HL-60 (cell line): ENCODE data around the gene RPL19.

Experiments used
- CTCF ChIP-seq: IDR thresholded peaks from one replicate; pipeline ENCODE4 v1.5.1; 2011; ENCODE audit warnings: low read length, control low read depth, inconsistent platforms; ENCODE audit not compliant: insufficient read depth
- POLR2AphosphoS5 ChIP-seq: IDR thresholded peaks from 2 replicates; pipeline ENCODE4 v1.6.1; 2012; ENCODE audit warnings: low read depth
- REST ChIP-seq: IDR thresholded peaks from 2 replicates; pipeline ENCODE4 v1.6.1; 2012; ENCODE audit warnings: low read depth; ENCODE audit not compliant: insufficient replicate concordance
- SPI1 ChIP-seq: IDR thresholded peaks from 2 replicates; pipeline ENCODE4 v1.6.1; 2012; ENCODE audit warnings: low read depth, mild to moderate bottlenecking, borderline replicate concordance

- TF ChIP-seq CTCF (no peak), POLR2AphosphoS5 (peak; percentile 60), SPI1 (no peak), REST (no peak)
These were observed 5.0 kb downstream of the RPL19 start for GRCh38 chr17:39205112-39205526.
